Activated CD8-positive, alpha-beta memory T cell treated with anti-CD3 and anti-CD28 coated beads for 36 hours (primary cell): ENCODE results near the gene SKIL. TPM values are rescaled to one million over a fixed set of nuclear protein-coding genes. Genes with fewer than 3 reads are reported as not detected.
"Not testable (repeated sequence)": the region's sequence is repeated elsewhere in the genome, so short reads cannot be mapped to it uniquely, and the experiment has no call there.

Source experiments
- CTCF ChIA-PET: fragments of 350-600 bp; sonication (Branson Sonifier 250); formaldehyde crosslinking; loops from one replicate; lab custom pipeline; 2021; ENCODE audit warnings: antibody characterized with exemption; lab: Charles Lee
- POLR2A ChIA-PET: fragments of 350-600 bp; sonication (Branson Sonifier 250); formaldehyde crosslinking; loops from one replicate; lab custom pipeline; 2021; ENCODE audit warnings: antibody characterized with exemption; lab: Charles Lee
- total RNA-seq, 2 experiments: library from RNA; stranded (reverse); gene quantifications; one replicate each; pipeline ENCODE4 v1.2.3, GENCODE V29; 2021

SKIL gene
- 10 to 100 TPM; 21.0 to 22.3 TPM for total RNA-seq

- ChIA-PET POLR2A (interaction anchor here (1.4 to 1.5 kb wide), 3 partner anchors 176 to 584 kb away, joined by 3 to 8 read pairs (median 8); partner anchors contain the start of genes PHC3 and RPL22L1), CTCF (interaction anchor here (0.7 to 1.3 kb wide), 3 partner anchors 16 to 459 kb away, joined by 3 read pairs; partner anchors contain the start of gene PHC3)
These were observed at the start of gene SKIL for GRCh38 chr3:170357176-170358041. TSS of gene SKIL (plus strand) at chr3:170357715. CDS start at chr3:170360332, 2,617 bp downstream.

GRCh38 chr3:170309046-170309445 is 48.5 kb upstream of the SKIL start:
- ChIA-PET POLR2A (no interaction called here), CTCF (interaction anchor here (0.7 to 0.9 kb wide), 3 partner anchors 9 to 501 kb away, joined by 3 read pairs; no protein-coding TSS in a partner anchor)

GRCh38 chr3:170317954-170318353 is 39.6 kb upstream of the SKIL start:
- POLR2A ChIA-PET, result no interaction called here
- CTCF ChIA-PET, result interaction anchor here (0.8 kb wide), 1 partner anchor 9 kb away, joined by 3 read pairs; no protein-coding TSS in a partner anchor

- POLR2A ChIA-PET, result interaction anchor here (0.6 kb wide), 1 partner anchor 566 kb away, joined by 3 read pairs; no protein-coding TSS in a partner anchor
- CTCF ChIA-PET, result no interaction called here
These were observed 36.9 kb upstream of the SKIL start for GRCh38 chr3:170320461-170321121.

GRCh38 chr3:170321321-170322034 is 36.0 kb upstream of the SKIL start:
- ChIA-PET POLR2A (interaction anchor here (0.6 kb wide), 1 partner anchor 567 kb away, joined by 3 read pairs; no protein-coding TSS in a partner anchor), CTCF (no interaction called here)

GRCh38 chr3:170322566-170323269 is 34.8 kb upstream of the SKIL start:
- ChIA-PET POLR2A (no interaction called here), CTCF (no interaction called here)

GRCh38 chr3:170323331-170323730 is 34.2 kb upstream of the SKIL start:
- POLR2A ChIA-PET, result no interaction called here

GRCh38 chr3:170324962-170325361 is 32.6 kb upstream of the SKIL start:
- ChIA-PET CTCF (no interaction called here), POLR2A (no interaction called here)

More at GRCh38 chr3:170323331-170323730, 34.2 kb upstream of the SKIL start:
- CTCF ChIA-PET, result no interaction called here

- CTCF ChIA-PET, result no interaction called here
These were observed 30.3 kb upstream of the SKIL start for GRCh38 chr3:170327040-170327808.

GRCh38 chr3:170327868-170328548 is 29.5 kb upstream of the SKIL start:
- POLR2A ChIA-PET, CTCF ChIA-PET: not testable (repeated sequence)

More at GRCh38 chr3:170327040-170327808, 30.3 kb upstream of the SKIL start:
- POLR2A ChIA-PET, result no interaction called here

GRCh38 chr3:170330366-170330765 is 27.1 kb upstream of the SKIL start:
- ChIA-PET CTCF (no interaction called here), POLR2A (no interaction called here)

- ChIA-PET POLR2A (no interaction called here), CTCF (no interaction called here)
These were observed 26.4 kb upstream of the SKIL start for GRCh38 chr3:170331143-170331542.

- ChIA-PET CTCF (no interaction called here), POLR2A (no interaction called here)
These were observed 20.1 kb upstream of the SKIL start for GRCh38 chr3:170337420-170337819.

GRCh38 chr3:170338690-170339340 is 18.7 kb upstream of the SKIL start:
- POLR2A ChIA-PET, result no interaction called here

GRCh38 chr3:170342273-170342672 is 15.2 kb upstream of the SKIL start:
- POLR2A ChIA-PET, CTCF ChIA-PET: not testable (repeated sequence)

More at GRCh38 chr3:170338690-170339340, 18.7 kb upstream of the SKIL start:
- CTCF ChIA-PET, result interaction anchor here (1.5 kb wide), 1 partner anchor 75 kb away, joined by 4 read pairs; no protein-coding TSS in a partner anchor

GRCh38 chr3:170343859-170344258 is 13.7 kb upstream of the SKIL start:
- CTCF ChIA-PET, POLR2A ChIA-PET: not testable (repeated sequence)

GRCh38 chr3:170344971-170345370 is 12.5 kb upstream of the SKIL start:
- ChIA-PET CTCF (no interaction called here), POLR2A (no interaction called here)
